Measurements from ENCODE around the gene ANXA4. TPM values are rescaled to one million over a fixed set of nuclear protein-coding genes. Genes with fewer than 3 reads are reported as not detected.

ANXA4 gene
- total RNA-seq, 2 donors from 2014 or later, result 258 to 324 TPM

- peaks cover 13% of the 10 kb centered on the region for H3K4me1 ChIP-seq
Measured at GRCh38 chr2:69742322-69742952, 503 bp downstream of the ANXA4 start.

GRCh38 chr2:69743847-69744264 is 1.9 kb downstream of the ANXA4 start:
- no peak overlapping the region for H3K27ac ChIP-seq
- no peaks in the 10 kb centered on the region for H3K27me3 ChIP-seq
- peaks cover 13% of the 10 kb centered on the region for H3K4me1 ChIP-seq
- intact Hi-C loops (cut with DNase I), result no loop called here
- H3K36me3 ChIP-seq, result no peaks in the 10 kb centered on the region
- H3K9me3 ChIP-seq, result no peaks in the 10 kb centered on the region
- H3K4me3 ChIP-seq, result peak overlapping the region; percentile 92
- no peak overlapping the region for H3K9ac ChIP-seq (ENCODE audit: low read depth in 2 of 2, low read length in 2 of 2)
- no peak for TF ChIP-seq CTCF (IDR thresholded peaks at IDR 0.05)
- no peak for DNase-seq

More at GRCh38 chr2:69742322-69742952, 503 bp downstream of the ANXA4 start:
- Histone ChIP-seq H3K9ac (ENCODE audit: low read depth in 2 of 2, low read length in 2 of 2) (peak overlapping the region; percentile 88 to 97), H3K27me3 (no peaks in the 10 kb centered on the region), H3K4me3 (peak overlapping the region; percentile 92), H3K27ac (peak overlapping the region; percentile 99), H3K36me3 (no peaks in the 10 kb centered on the region), H3K9me3 (no peaks in the 10 kb centered on the region)
- intact Hi-C loops (cut with DNase I), result no loop called here
- no peak for TF ChIP-seq CTCF (IDR thresholded peaks at IDR 0.05)
- peak; percentile 46 for DNase-seq

- Histone ChIP-seq H3K27ac (no peak overlapping the region), H3K27me3 (no peaks in the 10 kb centered on the region), H3K9me3 (no peaks in the 10 kb centered on the region), H3K36me3 (no peaks in the 10 kb centered on the region), H3K4me1 (peaks cover 13% of the 10 kb centered on the region), H3K4me3 (no peak overlapping the region), H3K9ac (ENCODE audit: low read depth in 2 of 2, low read length in 2 of 2) (no peak overlapping the region)
- intact Hi-C loops (cut with DNase I), result no loop called here
- no peak for TF ChIP-seq CTCF (IDR thresholded peaks at IDR 0.05)
- DNase-seq, result no peak
Measured at GRCh38 chr2:69744456-69744855, 2.5 kb downstream of the ANXA4 start.

GRCh38 chr2:69745035-69745434 is 3.1 kb downstream of the ANXA4 start:
- Histone ChIP-seq H3K36me3 (no peaks in the 10 kb centered on the region), H3K4me1 (peaks cover 10% of the 10 kb centered on the region), H3K27me3 (no peaks in the 10 kb centered on the region), H3K4me3 (no peak overlapping the region), H3K9ac (ENCODE audit: low read depth in 2 of 2, low read length in 2 of 2) (no peak overlapping the region), H3K9me3 (no peaks in the 10 kb centered on the region), H3K27ac (no peak overlapping the region)
- no peak for TF ChIP-seq CTCF (IDR thresholded peaks at IDR 0.05)
- intact Hi-C loops (cut with DNase I), result no loop called here
- no peak for DNase-seq

GRCh38 chr2:69750246-69750645 is 8.3 kb downstream of the ANXA4 start:
- H3K27ac ChIP-seq, result no peak overlapping the region
- no peaks in the 10 kb centered on the region for H3K9me3 ChIP-seq
- intact Hi-C loops (cut with DNase I), result no loop called here
- TF ChIP-seq CTCF (IDR thresholded peaks at IDR 0.05), result no peak
- no peak for DNase-seq
- H3K4me3 ChIP-seq, result no peak overlapping the region
- no peak overlapping the region for H3K9ac ChIP-seq (ENCODE audit: low read depth in 2 of 2, low read length in 2 of 2)
- H3K36me3 ChIP-seq, result no peaks in the 10 kb centered on the region
- H3K4me1 ChIP-seq, result peaks cover 6% of the 10 kb centered on the region
- H3K27me3 ChIP-seq, result no peaks in the 10 kb centered on the region
